ELR (cell line): ENCODE results near the gene STK39.

ENCODE experiments used
- DNase-seq: peaks from one replicate; pipeline ENCODE4 v3.0.0-alpha.2; 2015; ENCODE audit warnings: low read depth

STK39 gene

GRCh38 chr2:168208652-168209051 is 38.7 kb downstream of the STK39 start:
- DNase-seq = no peak

- DNase-seq = no peak
Measured at GRCh38 chr2:168207851-168208250, 39.5 kb downstream of the STK39 start.

- no peak for DNase-seq
Measured at GRCh38 chr2:168203762-168204693, 43.4 kb downstream of the STK39 start.

GRCh38 chr2:168201584-168202116 is 45.7 kb downstream of the STK39 start:
- no peak for DNase-seq

GRCh38 chr2:168200930-168201583 is 46.3 kb downstream of the STK39 start:
- no peak for DNase-seq

- peak; percentile 79 for DNase-seq
Measured at GRCh38 chr2:168198476-168199207, 48.8 kb downstream of the STK39 start.

GRCh38 chr2:168196764-168197180 is 50.6 kb downstream of the STK39 start:
- no peak for DNase-seq

- DNase-seq = peak; percentile 51
Measured at GRCh38 chr2:168194784-168195522, 52.4 kb downstream of the STK39 start.

- peak; percentile 55 for DNase-seq
Measured at GRCh38 chr2:168192839-168193616, 54.4 kb downstream of the STK39 start.

- DNase-seq = no peak
Measured at GRCh38 chr2:168191955-168192785, 55.2 kb downstream of the STK39 start.

GRCh38 chr2:168190590-168191336 is 56.6 kb downstream of the STK39 start:
- DNase-seq = no peak

- DNase-seq = peak; percentile 91
Measured at GRCh38 chr2:168189835-168190569, 57.4 kb downstream of the STK39 start.

- DNase-seq = no peak
Measured at GRCh38 chr2:168188002-168188401, 59.4 kb downstream of the STK39 start.

GRCh38 chr2:168186452-168186851 is 60.9 kb downstream of the STK39 start:
- DNase-seq = no peak

- peak; percentile 11 for DNase-seq
Measured at GRCh38 chr2:168185583-168186274, 61.7 kb downstream of the STK39 start.

- peak; percentile 12 for DNase-seq
Measured at GRCh38 chr2:168184681-168185513, 62.5 kb downstream of the STK39 start.
